ENCODE data around the gene MLKL. TPM values are rescaled to one million over a fixed set of nuclear protein-coding genes. Genes with fewer than 3 reads are reported as not detected.
A peak's percentile ranks its signal among the peaks of the same experiment; 100 is the strongest.

MLKL gene
- total RNA-seq, 4 donors from 2014 or later, result 17.1 to 62.5 (median 19.6) TPM

DNA sequence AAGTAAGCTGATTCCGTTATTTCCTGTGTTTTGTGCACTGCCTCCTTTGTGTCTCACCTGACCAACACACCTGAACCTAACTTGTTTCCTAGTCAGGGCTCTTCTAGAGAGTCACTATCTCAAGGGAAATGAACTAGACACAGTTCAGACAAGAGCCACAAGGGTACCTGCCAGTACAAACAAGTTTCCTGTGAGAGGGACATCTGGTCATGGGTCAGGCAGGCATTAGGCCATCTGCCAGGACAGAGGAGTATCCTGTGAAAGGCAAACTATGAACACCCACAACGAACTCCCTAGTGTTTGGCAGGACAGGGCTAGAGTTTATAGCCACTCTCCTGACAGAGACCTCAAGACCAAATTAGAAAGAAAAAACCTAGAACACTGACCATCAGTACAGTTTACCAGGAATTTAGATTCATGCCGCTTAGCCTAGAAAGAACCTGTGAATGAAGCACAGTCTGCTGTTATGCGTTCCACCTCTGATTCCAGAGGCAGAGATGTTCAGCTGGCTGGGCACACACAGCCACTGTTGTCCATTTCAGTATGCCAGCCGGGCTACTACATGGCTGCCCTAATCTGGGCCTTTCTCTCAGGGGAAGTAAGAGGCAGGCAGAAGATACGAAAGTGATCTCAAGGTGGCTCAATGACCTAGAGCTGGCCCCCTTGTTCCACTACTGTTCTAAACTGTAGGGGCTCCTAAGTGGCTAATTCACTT lies 73.0 kb downstream of the MLKL start:
- in situ Hi-C loops (cut with MboI; ENCODE audit: low pct_ligation_motif_present in 1 of 4, low pct_unique_long_range_greater_than_20kb in 1 of 4, low sequenced_read_pairs in 3 of 4) (loop anchor here in 1 of 4 donors (25.0 kb wide), 1 partner anchor 315 kb away; no protein-coding TSS in a partner anchor), intact Hi-C loops (cut with DNase I; ENCODE audit: low total_unique reads) (loop anchor here (10.0 kb wide), 1 partner anchor 143 kb away; no protein-coding TSS in a partner anchor)
- H3K4me1 ChIP-seq, result no peaks in the 10 kb centered on the region
- WGBS, 2 donors (ENCODE audit: low coverage in 1 of 2), result 77 to 80% methylated on average over 2 to 6 of the region's 6 CpGs
- no peaks in the 10 kb centered on the region for H3K27me3 ChIP-seq
- no peak for DNase-seq
- peaks cover 0 to 64% (median 30%) of the 10 kb centered on the region in 4 donors for H3K36me3 ChIP-seq
- H3K9me3 ChIP-seq, result no peaks in the 10 kb centered on the region
- peak overlapping the region in 1 of 4 donors; percentile 8 for H3K27ac ChIP-seq
- H3K4me3 ChIP-seq, result no peak overlapping the region
- TF ChIP-seq POLR2AphosphoS5 (IDR thresholded peaks at IDR 0.05), result no peak
- TF ChIP-seq POLR2A (IDR thresholded peaks at IDR 0.05), result no peak
- TF ChIP-seq EP300 (IDR thresholded peaks at IDR 0.05; ENCODE audit: low read depth), result no peak

DNA sequence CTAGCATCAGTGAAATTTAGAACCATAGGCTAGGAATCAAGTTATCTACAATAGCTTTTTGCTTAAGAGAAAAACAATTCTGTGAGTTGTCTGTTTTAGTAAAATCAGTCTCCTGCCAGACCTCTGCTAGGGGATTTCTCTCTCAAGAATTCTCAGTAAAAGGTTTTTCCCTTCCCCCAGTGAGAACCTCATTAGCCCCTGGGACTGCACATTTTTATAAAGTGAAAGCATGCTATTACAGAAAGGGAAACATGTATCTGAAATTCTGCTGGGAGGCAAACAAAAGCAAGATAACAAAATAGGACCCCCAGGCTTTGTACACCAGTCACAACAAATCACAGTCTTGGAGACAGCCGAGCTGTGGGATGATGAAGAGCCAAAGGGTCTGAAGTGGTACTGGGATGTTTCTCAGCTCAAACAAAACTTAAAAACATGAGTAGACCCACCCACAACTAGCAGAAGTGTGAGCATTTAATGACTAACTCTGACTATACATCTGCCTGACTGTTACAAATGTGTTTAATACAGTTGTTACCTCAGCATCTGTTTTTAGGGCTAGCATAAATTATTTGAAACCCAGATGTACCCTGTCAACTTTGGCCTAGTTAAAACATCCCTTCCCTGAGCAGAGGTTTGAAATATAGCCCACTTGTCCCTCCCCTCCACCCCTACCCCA lies 73.8 kb downstream of the MLKL start:
- Histone ChIP-seq H3K4me3 (no peak overlapping the region), H3K4me1 (no peaks in the 10 kb centered on the region), H3K36me3 (peaks cover 0 to 64% (median 32%) of the 10 kb centered on the region in 4 donors), H3K9me3 (no peaks in the 10 kb centered on the region), H3K27me3 (no peaks in the 10 kb centered on the region), H3K27ac (no peak overlapping the region)
- no peak for DNase-seq
- no peak for TF ChIP-seq EP300 (IDR thresholded peaks at IDR 0.05; ENCODE audit: low read depth)
- TF ChIP-seq, protein P1, sequence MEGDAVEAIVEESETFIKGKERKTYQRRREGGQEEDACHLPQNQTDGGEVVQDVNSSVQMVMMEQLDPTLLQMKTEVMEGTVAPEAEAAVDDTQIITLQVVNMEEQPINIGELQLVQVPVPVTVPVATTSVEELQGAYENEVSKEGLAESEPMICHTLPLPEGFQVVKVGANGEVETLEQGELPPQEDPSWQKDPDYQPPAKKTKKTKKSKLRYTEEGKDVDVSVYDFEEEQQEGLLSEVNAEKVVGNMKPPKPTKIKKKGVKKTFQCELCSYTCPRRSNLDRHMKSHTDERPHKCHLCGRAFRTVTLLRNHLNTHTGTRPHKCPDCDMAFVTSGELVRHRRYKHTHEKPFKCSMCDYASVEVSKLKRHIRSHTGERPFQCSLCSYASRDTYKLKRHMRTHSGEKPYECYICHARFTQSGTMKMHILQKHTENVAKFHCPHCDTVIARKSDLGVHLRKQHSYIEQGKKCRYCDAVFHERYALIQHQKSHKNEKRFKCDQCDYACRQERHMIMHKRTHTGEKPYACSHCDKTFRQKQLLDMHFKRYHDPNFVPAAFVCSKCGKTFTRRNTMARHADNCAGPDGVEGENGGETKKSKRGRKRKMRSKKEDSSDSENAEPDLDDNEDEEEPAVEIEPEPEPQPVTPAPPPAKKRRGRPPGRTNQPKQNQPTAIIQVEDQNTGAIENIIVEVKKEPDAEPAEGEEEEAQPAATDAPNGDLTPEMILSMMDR (IDR thresholded peaks at IDR 0.05), result no peak
- no peak for TF ChIP-seq POLR2A (IDR thresholded peaks at IDR 0.05)
- no peak for TF ChIP-seq POLR2AphosphoS5 (IDR thresholded peaks at IDR 0.05)
- intact Hi-C loops (cut with DNase I; ENCODE audit: low total_unique reads), result loop anchor here (10.0 kb wide), 1 partner anchor 142 kb away; no protein-coding TSS in a partner anchor
- in situ Hi-C loops (cut with MboI; ENCODE audit: low pct_ligation_motif_present in 1 of 4, low pct_unique_long_range_greater_than_20kb in 1 of 4, low sequenced_read_pairs in 3 of 4), result loop anchor here in 1 of 4 donors (25.0 kb wide), 1 partner anchor 315 kb away; no protein-coding TSS in a partner anchor
- WGBS, 2 donors (ENCODE audit: low coverage in 1 of 2), result 67% methylated on average over 1 of the region's 1 CpG; no CpG with 5 or more reads in 1 of the 2 donors

DNA sequence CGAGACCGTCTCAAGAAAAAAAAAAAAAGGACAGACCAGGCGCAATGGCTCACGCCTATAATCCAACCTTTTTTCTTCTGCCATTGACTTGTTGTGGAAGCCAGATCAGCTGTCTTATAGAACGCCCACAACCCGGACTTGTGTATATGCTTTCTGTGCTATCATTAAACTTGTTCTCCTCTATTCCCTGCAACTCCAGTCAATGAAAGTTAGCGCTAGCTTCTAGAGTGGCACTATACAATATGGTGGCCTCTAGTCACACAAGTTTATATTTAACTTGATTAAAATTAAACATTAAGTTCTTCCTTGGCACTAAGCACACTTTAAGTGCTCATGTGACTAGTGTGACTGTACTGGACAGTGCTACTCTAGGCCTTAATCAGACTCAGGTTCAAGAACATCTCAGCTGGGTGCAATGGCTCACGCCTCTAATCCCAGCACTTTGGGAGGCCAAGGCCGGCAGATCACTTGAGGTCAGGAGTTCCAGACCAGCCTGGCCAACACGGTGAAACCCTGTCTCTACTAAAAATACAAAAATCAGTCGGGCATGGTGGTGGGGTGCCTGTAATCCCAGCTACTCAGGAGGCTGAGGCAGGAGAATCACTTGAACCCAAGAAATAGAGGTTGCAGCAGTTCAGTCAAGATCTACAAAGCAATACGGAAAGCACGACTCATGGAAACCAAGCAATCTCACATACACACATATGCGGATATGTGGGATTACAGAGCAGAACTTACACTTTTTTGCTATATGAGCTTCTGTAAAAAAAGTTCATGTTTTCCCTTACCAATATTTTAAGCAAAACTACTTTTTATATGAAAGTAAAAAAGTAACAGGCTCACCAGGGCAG lies 74.9 kb downstream of the MLKL start:
- Histone ChIP-seq H3K4me3 (no peak overlapping the region), H3K27ac (no peak overlapping the region), H3K4me1 (no peaks in the 10 kb centered on the region), H3K36me3 (peaks cover 0 to 54% (median 27%) of the 10 kb centered on the region in 4 donors), H3K9me3 (no peaks in the 10 kb centered on the region), H3K27me3 (no peaks in the 10 kb centered on the region)
- intact Hi-C loops (cut with DNase I; ENCODE audit: low total_unique reads), result loop anchor here (10.0 kb wide), 1 partner anchor 141 kb away; no protein-coding TSS in a partner anchor
- in situ Hi-C loops (cut with MboI; ENCODE audit: low pct_ligation_motif_present in 1 of 4, low pct_unique_long_range_greater_than_20kb in 1 of 4, low sequenced_read_pairs in 3 of 4), result loop anchor here in 1 of 4 donors (25.0 kb wide), 1 partner anchor 313 kb away; no protein-coding TSS in a partner anchor
- 83 to 91% methylated on average over 7 to 14 of the region's 14 CpGs for WGBS, 2 donors (ENCODE audit: low coverage in 1 of 2)
- TF ChIP-seq EP300 (IDR thresholded peaks at IDR 0.05; ENCODE audit: low read depth) (no peak), POLR2A (IDR thresholded peaks at IDR 0.05) (no peak), POLR2AphosphoS5 (IDR thresholded peaks at IDR 0.05) (no peak)
- TF ChIP-seq, protein P1 (IDR thresholded peaks at IDR 0.05), result no peak
- no peak for DNase-seq

DNA sequence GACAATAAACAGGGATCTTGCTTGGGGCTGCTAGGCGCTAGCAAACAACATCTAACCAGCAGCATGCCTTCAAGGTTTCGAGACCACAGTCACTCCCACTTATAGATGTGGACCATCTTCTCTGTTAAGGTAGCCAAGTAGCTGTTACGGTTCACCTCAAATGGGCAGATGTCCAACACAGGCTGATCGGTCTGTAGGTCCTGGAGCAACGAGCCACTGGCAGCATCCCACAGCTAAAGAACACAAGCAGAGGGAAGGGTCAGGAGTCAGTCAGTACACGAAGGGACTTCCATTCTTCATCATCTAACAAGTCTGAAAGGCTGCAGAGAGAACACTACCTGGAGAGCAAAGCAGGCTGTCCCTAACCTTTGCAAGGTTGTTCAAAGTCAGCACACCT lies 76.8 kb downstream of the MLKL start:
- no peak for DNase-seq
- Histone ChIP-seq H3K9me3 (no peaks in the 10 kb centered on the region), H3K27ac (no peak overlapping the region), H3K4me3 (no peak overlapping the region), H3K36me3 (peaks cover 0 to 37% (median 18%) of the 10 kb centered on the region in 4 donors), H3K4me1 (no peaks in the 10 kb centered on the region), H3K27me3 (no peaks in the 10 kb centered on the region)
- 80 to 88% methylated on average over 1 to 6 of the region's 6 CpGs for WGBS, 2 donors (ENCODE audit: low coverage in 1 of 2)
- intact Hi-C loops (cut with DNase I; ENCODE audit: low total_unique reads), result loop anchor here (10.0 kb wide), 1 partner anchor 139 kb away; no protein-coding TSS in a partner anchor
- in situ Hi-C loops (cut with MboI; ENCODE audit: low pct_ligation_motif_present in 1 of 4, low pct_unique_long_range_greater_than_20kb in 1 of 4, low sequenced_read_pairs in 3 of 4), result loop anchor here in 3 of 4 donors (25.0 kb wide), 3 partner anchors 137 to 312 kb away; no protein-coding TSS in a partner anchor
- no peak for TF ChIP-seq POLR2A (IDR thresholded peaks at IDR 0.05)
- no peak for TF ChIP-seq EP300 (IDR thresholded peaks at IDR 0.05; ENCODE audit: low read depth)
- TF ChIP-seq, protein P1 (IDR thresholded peaks at IDR 0.05), result no peak
- TF ChIP-seq POLR2AphosphoS5 (IDR thresholded peaks at IDR 0.05), result no peak

Measured in transverse colon (tissue), 4 donors.